Stimulated activated CD8-positive, alpha-beta memory T cell treated with anti-CD3 and anti-CD28 coated beads, Interleukin-15, amount 100 ng/mL, for 48 hours (primary cell): Measurements from ENCODE around the gene CHIT1.
"Not testable (repeated sequence)": the region's sequence is repeated elsewhere in the genome, so short reads cannot be mapped to it uniquely, and the experiment has no call there.

Experiments used
- DNase-seq, 2 donors: peaks; one replicate each; pipeline ENCODE4 v3.0.0-alpha.2; 2020; ENCODE audit warnings: low read depth in 2 of 2

CHIT1 gene

GRCh38 chr1:203265541-203265940, 36.1 kb upstream of the CHIT1 start:
- DNase-seq, result no peak

- no peak for DNase-seq
Measured at GRCh38 chr1:203264052-203264501, 34.6 kb upstream of the CHIT1 start.

DNA sequence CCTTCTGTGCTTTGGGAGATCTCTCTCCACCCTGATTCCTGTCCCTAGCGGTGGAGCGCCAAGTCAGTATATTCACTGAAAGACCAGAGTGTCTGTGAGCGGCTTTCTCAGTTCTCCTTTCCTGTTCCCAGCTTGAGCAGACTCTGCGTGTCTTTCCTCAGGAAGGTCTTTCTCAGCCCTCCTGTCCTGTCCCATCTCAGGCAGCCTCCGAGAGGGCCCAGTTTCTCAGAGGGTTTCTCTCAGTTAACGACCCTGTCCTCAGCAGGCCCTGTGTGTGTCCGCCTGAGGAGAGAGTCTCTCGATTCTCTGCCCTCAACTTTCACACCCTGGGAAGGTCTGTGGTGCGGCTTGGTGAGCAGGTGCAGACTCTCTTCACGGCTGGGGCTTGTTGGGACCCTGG, 34.0 kb upstream of the CHIT1 start:
- no peak for DNase-seq

GRCh38 chr1:203256636-203257035, 27.2 kb upstream of the CHIT1 start:
- DNase-seq, result not testable (repeated sequence)

DNA sequence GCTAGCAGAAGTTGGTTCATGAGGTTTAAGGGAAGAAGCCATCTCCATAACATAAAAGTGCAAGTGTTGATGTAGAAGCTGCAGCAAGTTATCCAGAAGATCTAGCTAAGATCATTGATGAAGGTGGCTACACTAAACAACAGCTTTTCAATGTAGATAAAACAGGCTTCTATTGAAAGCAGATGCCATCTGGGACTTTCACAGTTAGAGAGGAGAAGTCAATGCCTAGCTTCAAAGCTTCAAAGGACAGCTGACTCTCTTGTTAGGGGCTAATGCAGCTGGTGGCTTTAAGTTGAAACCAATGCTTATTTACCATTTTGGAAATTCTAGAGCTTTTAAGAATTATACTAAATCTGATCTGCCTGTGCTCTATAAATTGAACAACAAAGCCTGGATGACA, 25.3 kb upstream of the CHIT1 start:
- not testable (repeated sequence) for DNase-seq

DNA sequence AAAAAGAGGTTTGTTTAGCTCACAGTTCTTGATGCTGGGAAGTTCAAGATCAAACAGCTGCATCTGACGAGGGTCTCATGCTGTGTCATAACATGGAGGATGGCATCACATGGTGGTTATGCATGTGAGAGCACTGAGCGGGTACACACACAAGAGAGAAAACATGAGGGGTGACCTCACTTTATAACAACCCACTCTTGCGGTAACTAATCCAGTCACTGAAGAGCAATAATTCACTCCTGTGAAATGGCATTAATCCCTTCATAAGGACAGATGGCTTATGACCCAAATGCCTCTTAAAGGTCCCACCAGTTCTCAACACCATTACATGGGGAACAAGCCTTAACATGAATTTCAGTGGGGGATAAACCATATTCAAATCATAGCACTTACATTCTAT, 23.2 kb upstream of the CHIT1 start:
- no peak for DNase-seq

DNA sequence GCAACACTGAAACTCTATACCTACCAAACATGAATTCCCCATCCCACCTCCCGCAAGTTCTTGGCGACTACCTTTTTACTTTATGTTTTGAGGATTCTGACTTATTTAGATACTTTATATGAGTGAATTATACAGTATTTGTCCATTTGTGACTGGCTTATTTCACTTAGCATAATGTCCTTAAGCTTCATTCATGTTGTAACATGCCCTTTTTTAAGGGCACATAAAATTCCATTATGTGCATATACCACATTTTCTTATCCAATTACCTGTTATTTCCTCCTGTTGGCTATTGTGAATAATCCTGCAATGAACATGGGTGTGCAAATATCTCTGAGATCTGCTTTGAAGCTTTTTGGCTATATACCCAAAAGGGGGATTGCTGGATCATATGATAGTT, 22.0 kb upstream of the CHIT1 start:
- no peak for DNase-seq

GRCh38 chr1:203250911-203251310, 21.4 kb upstream of the CHIT1 start:
- DNase-seq, result no peak

- DNase-seq, result no peak
Measured at GRCh38 chr1:203244776-203245175, 15.3 kb upstream of the CHIT1 start.

DNA sequence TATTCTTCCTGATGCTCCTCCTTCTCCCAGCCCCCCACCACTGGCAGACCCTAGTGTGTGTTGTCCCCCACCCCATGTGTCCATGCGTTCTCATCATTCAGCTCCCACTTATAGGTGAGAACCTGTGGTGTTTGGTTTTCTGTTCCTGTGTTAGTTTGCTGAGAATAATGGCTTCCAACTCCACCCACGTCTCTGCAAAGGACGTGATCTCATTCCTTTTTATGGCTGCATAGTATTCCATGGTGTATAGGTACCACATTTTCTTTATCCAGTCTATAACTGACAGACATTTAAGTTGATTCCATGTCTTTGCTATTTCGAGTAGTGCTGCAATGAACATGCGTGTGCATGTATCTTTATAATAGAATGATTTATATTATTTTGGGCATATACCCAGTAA, 12.2 kb upstream of the CHIT1 start:
- DNase-seq, result not testable (repeated sequence)

DNA sequence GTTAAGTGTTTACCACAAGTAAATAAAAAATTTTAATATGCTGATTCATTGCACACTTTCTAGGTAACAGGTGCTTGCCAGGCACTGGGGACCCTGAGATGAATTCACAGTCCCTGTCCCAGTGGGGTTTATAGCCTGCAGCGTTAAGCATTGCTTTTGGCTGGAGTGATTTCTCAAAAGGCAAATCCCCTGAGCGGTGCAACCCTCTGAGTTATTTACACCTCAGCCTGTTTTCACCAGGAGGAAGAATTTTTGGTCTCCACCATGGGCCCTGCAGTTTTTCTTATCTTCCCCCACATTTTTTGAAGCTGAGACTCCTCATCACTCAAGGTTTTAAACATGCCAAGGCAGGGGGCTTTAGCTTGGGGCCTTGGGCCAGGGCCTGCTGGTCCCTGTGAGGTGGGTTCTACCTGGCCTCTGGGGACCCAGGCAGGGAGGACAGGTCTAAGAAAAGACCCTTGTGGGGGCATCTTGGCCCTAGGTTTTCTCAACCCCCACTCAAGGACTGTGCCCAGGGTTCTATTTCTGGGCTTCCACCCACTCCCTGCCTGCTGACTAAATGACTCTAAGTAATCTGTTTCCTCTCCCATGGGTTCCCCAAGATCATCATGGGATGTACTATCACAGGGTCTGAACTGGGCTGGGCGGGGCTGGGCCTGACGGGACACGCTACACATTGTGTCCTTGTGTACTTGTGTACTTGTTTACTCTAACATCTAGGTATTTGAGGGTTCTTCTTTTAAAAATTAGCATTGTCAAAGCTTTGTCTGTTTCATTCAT, 10.2 kb upstream of the CHIT1 start:
- DNase-seq, result no peak

DNA sequence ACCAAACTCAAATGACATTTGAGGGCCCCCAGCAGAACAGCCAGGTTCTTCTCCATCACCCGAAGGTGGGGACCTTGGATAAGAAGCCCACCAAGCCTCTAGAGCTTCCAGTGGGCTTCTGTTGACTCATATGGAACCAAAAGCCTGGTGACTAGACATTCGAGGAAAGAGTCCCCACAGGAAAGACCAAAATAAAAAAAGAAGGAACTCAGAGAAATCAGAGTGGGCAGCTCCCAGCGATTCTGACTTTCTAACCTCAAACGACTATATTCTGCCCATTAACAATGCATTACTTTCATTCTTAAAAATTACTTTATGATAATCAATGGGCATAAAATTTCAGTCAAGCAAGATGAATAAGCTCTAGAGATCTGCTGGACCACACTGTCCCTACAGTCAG, 9.6 kb upstream of the CHIT1 start:
- DNase-seq, result no peak

DNA sequence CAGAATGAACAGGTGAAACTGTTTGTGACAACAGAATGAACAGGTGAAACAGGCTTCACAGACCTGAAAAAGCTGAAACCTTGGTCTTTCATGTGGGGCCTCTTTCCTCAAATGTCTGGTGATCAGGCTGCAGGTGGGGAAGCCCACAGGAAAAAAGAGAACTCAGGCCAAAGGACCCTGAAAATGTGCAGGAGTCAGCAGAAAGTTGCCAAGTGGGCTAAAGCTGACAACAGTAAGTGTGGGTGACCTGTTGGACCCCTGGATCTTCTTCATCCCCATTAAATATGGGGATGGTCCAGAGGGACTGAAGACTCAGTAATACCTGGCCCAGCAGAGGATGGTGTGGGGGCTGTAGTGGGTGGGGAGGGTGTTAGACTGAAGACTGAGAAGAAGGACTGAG, 9.1 kb upstream of the CHIT1 start:
- DNase-seq, result no peak

GRCh38 chr1:203234901-203235300, 5.4 kb upstream of the CHIT1 start:
- DNase-seq, result not testable (repeated sequence)

DNA sequence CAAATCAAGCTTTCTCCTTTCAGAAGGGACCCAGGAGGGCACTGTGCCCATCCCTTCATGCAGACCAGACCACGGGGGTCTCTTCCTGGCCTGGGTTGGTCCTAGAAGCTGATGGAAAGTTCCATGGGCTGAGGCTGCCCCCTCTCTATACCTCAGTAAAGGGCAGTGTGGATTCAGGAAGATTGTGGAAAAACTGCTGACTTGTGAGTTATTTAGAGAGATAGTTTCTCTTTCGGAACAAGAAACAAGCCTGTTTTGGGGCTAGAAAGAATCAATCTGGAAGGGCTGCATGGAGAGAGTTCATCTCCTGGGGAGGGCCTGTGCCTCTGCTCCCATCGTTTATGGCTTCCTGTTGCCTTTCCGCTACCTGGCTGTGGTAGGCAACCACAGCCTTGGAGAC, 803 bp downstream of the CHIT1 start:
- DNase-seq, result no peak

DNA sequence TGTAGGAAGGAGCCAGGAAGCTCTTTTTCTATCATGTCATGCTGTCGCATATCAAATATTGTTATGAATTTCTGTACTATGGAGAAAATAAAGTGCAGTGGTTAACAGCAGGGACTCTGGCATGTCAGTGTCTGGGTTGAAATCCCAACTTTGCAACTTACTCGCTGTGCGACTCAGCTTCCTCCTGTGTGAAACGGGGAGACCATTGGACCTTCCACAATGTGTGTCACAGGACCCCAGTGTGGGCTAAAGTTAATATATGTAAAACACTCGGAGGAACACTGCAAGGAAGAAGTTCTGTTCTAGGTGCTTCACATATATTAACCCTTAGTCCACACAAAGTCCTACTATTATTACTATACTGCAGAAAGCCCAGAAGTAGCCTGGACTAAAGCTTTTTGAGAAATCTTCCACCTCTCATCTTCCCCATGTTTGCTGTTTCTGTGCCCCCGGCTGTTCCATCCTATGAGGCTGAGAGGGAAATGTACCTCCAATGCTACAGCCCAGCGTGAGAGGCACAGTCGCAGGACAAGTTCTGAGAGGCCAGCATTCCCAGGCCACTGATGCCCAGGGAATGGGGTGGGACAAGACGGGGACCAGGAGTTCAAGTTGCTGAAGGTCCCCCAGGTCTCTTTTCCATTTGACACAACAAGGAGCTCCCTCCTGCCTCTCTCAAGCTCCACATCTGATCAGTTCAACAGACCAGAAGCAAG, 1.9 kb downstream of the CHIT1 start:
- no peak for DNase-seq

DNA sequence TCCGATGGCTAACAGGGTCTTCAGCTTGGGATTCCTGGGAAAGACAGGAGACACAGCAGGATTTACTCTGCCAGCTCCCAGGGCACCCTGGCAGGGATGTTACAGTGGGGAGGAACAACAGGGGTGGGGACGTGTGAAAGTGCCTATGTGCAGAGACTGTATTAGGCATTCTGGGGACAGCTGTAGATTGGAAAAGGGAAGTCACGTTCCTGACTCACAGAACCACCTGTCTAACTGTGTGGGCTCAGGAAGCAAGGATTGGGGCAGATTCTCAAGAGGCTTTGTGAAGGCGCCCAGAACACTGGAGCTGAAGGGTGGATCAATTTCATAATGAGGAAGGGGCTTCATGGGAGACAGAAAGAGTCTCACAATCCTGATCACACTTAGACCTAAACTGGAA, 4.4 kb downstream of the CHIT1 start:
- no peak for DNase-seq

DNA sequence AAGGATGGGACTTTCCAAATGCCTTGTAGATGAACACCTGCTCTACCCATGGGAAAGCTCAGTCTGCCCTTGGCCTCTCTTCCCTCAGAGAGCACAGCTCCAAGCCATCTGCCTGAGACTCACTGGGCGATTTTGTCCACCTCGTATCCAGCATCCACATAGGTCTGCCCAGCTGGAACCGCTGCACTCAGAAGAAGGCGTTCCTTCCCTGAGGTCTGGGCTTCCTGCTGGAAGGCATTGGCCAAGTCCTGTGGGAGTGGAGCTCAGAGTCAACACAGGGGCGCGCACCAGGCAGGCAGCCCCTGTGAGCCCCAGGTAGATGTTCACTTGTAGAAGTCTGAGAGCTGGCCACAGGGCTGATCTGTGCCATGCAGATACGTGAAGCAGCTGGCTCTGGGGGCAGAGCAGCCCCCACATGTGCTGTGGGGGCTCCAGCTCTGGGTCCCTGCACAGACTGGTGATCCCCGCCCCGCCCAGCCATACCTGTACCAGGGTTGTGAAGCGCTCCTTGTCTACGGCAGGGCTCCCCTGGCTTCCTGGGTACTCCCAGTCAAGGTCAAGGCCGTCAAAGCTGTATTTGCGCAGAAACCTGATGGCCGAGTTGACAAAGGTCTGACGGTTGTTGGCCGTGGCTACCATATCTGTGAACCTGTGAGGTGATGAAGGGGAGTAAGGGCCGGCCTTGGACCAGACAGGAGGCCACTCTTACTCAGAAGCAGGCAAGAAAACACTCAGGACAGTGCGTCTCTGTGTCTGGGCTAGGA, 6.3 kb downstream of the CHIT1 start:
- DNase-seq, result no peak

DNA sequence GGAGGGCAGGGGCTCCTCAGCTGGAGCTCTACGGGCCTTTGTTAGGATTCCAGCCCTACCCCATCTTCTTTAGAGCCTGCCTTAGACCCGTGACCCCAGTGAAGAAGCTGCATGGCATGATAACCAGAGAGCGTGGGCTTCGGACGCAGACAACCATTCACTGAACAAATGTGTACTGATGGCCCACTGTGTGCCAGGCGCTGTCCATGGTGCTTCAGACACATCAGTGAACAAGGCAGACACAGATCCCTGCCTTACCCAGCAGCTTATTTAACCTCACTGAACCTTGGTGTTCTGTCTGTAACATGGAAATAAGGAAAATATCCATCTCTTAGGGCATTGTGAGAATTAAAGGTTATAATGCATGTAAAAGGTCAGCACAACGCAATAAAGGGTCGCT, 9.5 kb downstream of the CHIT1 start:
- no peak for DNase-seq

GRCh38 chr1:203219171-203219570, 10.3 kb downstream of the CHIT1 start:
- DNase-seq, result no peak

- DNase-seq, result no peak
Measured at GRCh38 chr1:203217668-203218067, 11.8 kb downstream of the CHIT1 start.

- DNase-seq, result no peak
Measured at GRCh38 chr1:203217139-203217655, 12.3 kb downstream of the CHIT1 start.
